Measurements from ENCODE around the gene REXO5. TPM values are rescaled to one million over a fixed set of nuclear protein-coding genes. Genes with fewer than 3 reads are reported as not detected.

The REXO5 gene
- polyA plus RNA-seq, 1 donor (not counting 4 experiments of a cell fraction or from before 2014, with no cell fraction given), result 2.6 TPM

DNA sequence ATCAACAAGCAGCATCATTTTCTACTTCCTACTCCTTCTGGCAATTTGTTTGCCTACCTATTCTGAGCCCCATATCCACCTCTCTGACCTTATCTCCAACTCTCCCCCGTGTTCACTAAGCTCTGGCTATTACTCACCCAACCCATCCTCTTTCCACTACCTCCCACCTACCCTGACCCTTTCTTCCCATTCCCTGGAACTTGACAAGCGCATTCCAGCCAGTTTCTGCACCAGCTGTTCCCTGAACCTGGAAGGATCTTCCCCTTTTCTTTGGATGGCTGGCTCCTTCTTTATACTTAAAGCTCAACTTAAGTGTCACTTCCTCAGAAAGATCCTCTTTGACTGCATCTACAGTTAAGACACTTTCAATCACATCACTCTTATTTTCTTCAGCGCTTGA lies 91.6 kb downstream of the REXO5 start:
- peak overlapping the region; percentile 93 for H3K4me2 ChIP-seq (ENCODE audit: control insufficient read depth, extremely low read depth, insufficient read depth, low read depth, low read length)
- H3K9me3 ChIP-seq (ENCODE audit: control insufficient read depth, low read depth, low read length), result no peaks in the 10 kb centered on the region
- TF ChIP-seq EZH2 (IDR thresholded peaks at IDR 0.05; ENCODE audit: low read length) (no peak), CTCF (optimal IDR thresholded peaks at IDR 0.05 in 1 of 3, IDR thresholded peaks at IDR 0.05 in 1 of 3, conservative IDR thresholded peaks at IDR 0.05 in 1 of 3; ENCODE audit: extremely low read depth in 1 of 3, insufficient read depth in 2 of 3, low read length in 3 of 3) (no peak)
- H3K79me2 ChIP-seq (ENCODE audit: control insufficient read depth, insufficient read depth, low read length), result peaks cover 74% of the 10 kb centered on the region
- peaks cover 35% of the 10 kb centered on the region for H3K4me1 ChIP-seq (ENCODE audit: control insufficient read depth, extremely low read depth, insufficient read depth, low read length)
- no peaks in the 10 kb centered on the region for H4K20me1 ChIP-seq (ENCODE audit: control insufficient read depth, extremely low read depth, insufficient read depth, low read length)
- dilution Hi-C loops (cut with MboI; ENCODE audit: extremely low pct_ligation_motif_present, low sequenced_read_pairs), result no loop called here
- H3K9me1 ChIP-seq (ENCODE audit: control insufficient read depth, extremely low read depth, insufficient read depth, low read length), result peaks cover 5% of the 10 kb centered on the region
- DNase-seq (ENCODE audit: low read depth, low spot score), result no peak
- H3K36me3 ChIP-seq (ENCODE audit: control insufficient read depth in 2 of 2, extremely low read depth in 1 of 2, insufficient read depth in 2 of 2, low read length in 2 of 2), result peaks cover 10 to 18% of the 10 kb centered on the region in 2 experiments
- peak overlapping the region; percentile 7 for H3K27ac ChIP-seq (ENCODE audit: control insufficient read depth, insufficient read depth, low read length)
- no peak overlapping the region for H3K9ac ChIP-seq (ENCODE audit: control insufficient read depth, extremely low read depth, insufficient read depth, low read length)
- no peaks in the 10 kb centered on the region for H3K27me3 ChIP-seq (ENCODE audit: control insufficient read depth, extremely low read depth, insufficient read depth, low read length)
- H3K4me3 ChIP-seq (ENCODE audit: control insufficient read depth in 2 of 3, extremely low read depth in 1 of 3, insufficient read depth in 2 of 3, low read depth in 1 of 3, low read length in 3 of 3), result no peak overlapping the region
- no peak for FAIRE-seq
- H2AFZ ChIP-seq (ENCODE audit: control insufficient read depth, low read length), result no peak overlapping the region

DNA sequence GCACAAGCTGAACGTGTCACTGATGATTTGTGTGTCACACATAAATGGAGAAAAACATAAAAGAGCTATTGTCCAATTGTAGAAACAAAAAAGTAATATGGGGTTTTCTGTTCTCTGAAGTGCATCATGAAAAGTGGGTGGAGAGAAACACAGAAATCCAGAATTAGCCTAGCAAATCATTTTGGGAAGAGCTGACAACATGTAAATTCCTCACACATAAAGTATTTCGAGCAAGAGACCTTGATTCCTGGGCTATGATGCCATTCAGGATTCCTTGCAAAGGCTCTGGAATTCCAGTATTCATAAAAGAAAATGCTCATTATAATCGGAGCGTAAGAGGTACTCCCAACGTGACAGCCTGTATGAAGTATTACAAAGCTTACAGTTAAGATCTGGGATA lies 92.7 kb downstream of the REXO5 start:
- dilution Hi-C loops (cut with MboI; ENCODE audit: extremely low pct_ligation_motif_present, low sequenced_read_pairs), result no loop called here
- Histone ChIP-seq H3K4me3 (ENCODE audit: control insufficient read depth in 2 of 3, extremely low read depth in 1 of 3, insufficient read depth in 2 of 3, low read depth in 1 of 3, low read length in 3 of 3) (peak overlapping the region; percentile 70 to 86 (median 85)), H3K79me2 (ENCODE audit: control insufficient read depth, insufficient read depth, low read length) (peaks cover 69% of the 10 kb centered on the region), H4K20me1 (ENCODE audit: control insufficient read depth, extremely low read depth, insufficient read depth, low read length) (no peaks in the 10 kb centered on the region), H3K4me1 (ENCODE audit: control insufficient read depth, extremely low read depth, insufficient read depth, low read length) (peaks cover 47% of the 10 kb centered on the region), H2AFZ (ENCODE audit: control insufficient read depth, low read length) (no peak overlapping the region), H3K9ac (ENCODE audit: control insufficient read depth, extremely low read depth, insufficient read depth, low read length) (peak overlapping the region; percentile 97), H3K27ac (ENCODE audit: control insufficient read depth, insufficient read depth, low read length) (peak overlapping the region; percentile 75), H3K9me1 (ENCODE audit: control insufficient read depth, extremely low read depth, insufficient read depth, low read length) (peaks cover 5% of the 10 kb centered on the region), H3K27me3 (ENCODE audit: control insufficient read depth, extremely low read depth, insufficient read depth, low read length) (no peaks in the 10 kb centered on the region), H3K9me3 (ENCODE audit: control insufficient read depth, low read depth, low read length) (no peaks in the 10 kb centered on the region), H3K4me2 (ENCODE audit: control insufficient read depth, extremely low read depth, insufficient read depth, low read depth, low read length) (peak overlapping the region; percentile 93), H3K36me3 (ENCODE audit: control insufficient read depth in 2 of 2, extremely low read depth in 1 of 2, insufficient read depth in 2 of 2, low read length in 2 of 2) (peaks cover 6 to 18% of the 10 kb centered on the region in 2 experiments)
- TF ChIP-seq EZH2 (IDR thresholded peaks at IDR 0.05; ENCODE audit: low read length) (no peak), CTCF (optimal IDR thresholded peaks at IDR 0.05 in 1 of 3, IDR thresholded peaks at IDR 0.05 in 1 of 3, conservative IDR thresholded peaks at IDR 0.05 in 1 of 3; ENCODE audit: extremely low read depth in 1 of 3, insufficient read depth in 2 of 3, low read length in 3 of 3) (no peak)
- FAIRE-seq (no peak), DNase-seq (ENCODE audit: low read depth, low spot score) (no peak)

Small RNAs within 50 kb of the gene (small RNA-seq; reads per million reads assigned to genes)
- gene RF00618 (ENCODE audit: insufficient read length in 3 of 3, low read depth in 3 of 3, low replicate concordance in 1 of 3), result 0 reads per million in 3 experiments
- 0 to 0.50 (median 0.07) reads per million in 3 experiments for gene RNU6-944P (ENCODE audit: insufficient read length in 3 of 3, low read depth in 3 of 3, low replicate concordance in 1 of 3)

Other genes starting within 250 kb of the REXO5 start
- gene ACSM2B, start 230.2 kb upstream of the REXO5 start, polyA plus RNA-seq, result not detected in 3 replicates
- 0.54 to 1.4 TPM (median 0.63 TPM) in 3 replicates for gene ACSM1, start 108.8 kb upstream of the REXO5 start, polyA plus RNA-seq
- gene THUMPD1, start 64.7 kb upstream of the REXO5 start, polyA plus RNA-seq, result 20.2 to 25.9 TPM (median 20.9 TPM) in 3 replicates
- 0.38 to 0.40 TPM (median 0.39 TPM) in 3 replicates for gene ACSM3, start 42.5 kb upstream of the REXO5 start, polyA plus RNA-seq
- 15.2 to 35.3 TPM (median 19.5 TPM) in 3 replicates for gene ERI2, start 55 bp upstream of the REXO5 start, polyA plus RNA-seq
- 8.0 to 10.0 TPM (median 9.4 TPM) in 3 replicates for gene DCUN1D3, start 93.8 kb downstream of the REXO5 start, polyA plus RNA-seq
- 13.1 to 27.1 TPM (median 21.7 TPM) in 3 replicates for gene LYRM1, start 94.2 kb downstream of the REXO5 start, polyA plus RNA-seq